Endothelial cell of umbilical vein (primary cell): ENCODE measurements around the gene RPS29. TPM values are rescaled to one million over a fixed set of nuclear protein-coding genes. Genes with fewer than 3 reads are reported as not detected.

Experiments
- BruUV-seq: library from RNA; stranded (reverse); fragments of 400-500 nt; replicated peaks from 2 replicates; lab custom pipeline; 2021; lab: Mats Ljungman, UMichigan
- CTCF ChIA-PET: fragments of 300-600, 350-600 bp; sonication (Branson Sonifier 250); formaldehyde crosslinking; loops from one replicate; lab custom pipeline; 2021; ENCODE audit warnings: antibody characterized with exemption, inconsistent platforms; lab: Charles Lee
- POLR2A ChIA-PET: fragments of 300-600, 350-600 bp; sonication (Branson Sonifier 250); formaldehyde crosslinking; loops from one replicate; lab custom pipeline; 2021; ENCODE audit warnings: antibody characterized with exemption, inconsistent platforms; lab: Charles Lee
- DNase-seq: peaks from one replicate; pipeline ENCODE4 v3.0.0-alpha.2; 2011; ENCODE audit warnings: low read depth, low spot score
- FAIRE-seq: peaks from 2 replicates; lab custom pipeline; 2011; peaks lifted over from hg19 to GRCh38; lab: Jason Lieb, UNC
- H2AFZ ChIP-seq: 2 replicates; pipeline ENCODE4 v1.6.0; 2012; ENCODE audit warnings: low read depth, low read length, control low read depth, inconsistent platforms
- H3K27ac ChIP-seq: 2 replicates; pipeline ENCODE4 v1.5.1; 2011; ENCODE audit warnings: low read depth, mild to moderate bottlenecking, control low read depth, low read length, moderate library complexity; ENCODE audit not compliant: insufficient read depth
- H3K27me3 ChIP-seq, 2 experiments: 2 replicates each; pipeline versions ENCODE4 v1.6.0 to v1.6.1; 2011; ENCODE audit warnings: low read length in 2 of 2, mixed read lengths in 1 of 2; ENCODE audit not compliant: control insufficient read depth in 2 of 2, insufficient read depth in 2 of 2
- H3K36me3 ChIP-seq, 2 experiments: 2 replicates in 1 of 2; 3 replicates in 1 of 2; pipeline ENCODE4 v1.5.1; 2011; ENCODE audit warnings: low read length in 2 of 2, mild to moderate bottlenecking in 1 of 2, moderate library complexity in 1 of 2; ENCODE audit not compliant: control insufficient read depth in 2 of 2, insufficient read depth in 2 of 2; ENCODE audit errors: extremely low read depth in 1 of 2
- H3K4me1 ChIP-seq: 3 replicates; pipeline ENCODE4 v1.5.1; 2011; ENCODE audit warnings: mild to moderate bottlenecking, low read length; ENCODE audit not compliant: control insufficient read depth, insufficient read depth; ENCODE audit errors: extremely low read depth
- H3K4me2 ChIP-seq: 2 replicates; pipeline ENCODE4 v1.6.1; 2011; ENCODE audit warnings: low read length, control low read depth, mixed read lengths; ENCODE audit not compliant: insufficient read depth
- H3K4me3 ChIP-seq, 3 experiments: fragments of 200-600 bp in 1 of 3; sonication (generic), shearing (Covaris generic) in 1 of 3; replicated peaks in 1 of 3; 2 replicates each; pipeline ENCODE4 v1.5.1; 2011 to 2016; ENCODE audit warnings: control low read depth in 3 of 3, low read length in 3 of 3, mild to moderate bottlenecking in 2 of 3, inconsistent platforms in 1 of 3, low read depth in 1 of 3, moderate library complexity in 1 of 3; ENCODE audit not compliant: insufficient read depth in 1 of 3
- H3K79me2 ChIP-seq: 2 replicates; pipeline ENCODE4 v1.6.0; 2012; ENCODE audit warnings: low read length, inconsistent platforms; ENCODE audit not compliant: control insufficient read depth, insufficient read depth
- H3K9ac ChIP-seq: replicated peaks from 2 replicates; pipeline ENCODE3; 2011; ENCODE audit warnings: low read length, control low read depth; ENCODE audit not compliant: insufficient read depth; ENCODE audit errors: extremely low read depth
- H3K9me1 ChIP-seq: replicated peaks from 3 replicates; pipeline ENCODE4 v1.6.0; 2011; ENCODE audit warnings: mild to moderate bottlenecking, low read length; ENCODE audit not compliant: control insufficient read depth, insufficient read depth; ENCODE audit errors: extremely low read depth
- H3K9me3 ChIP-seq: replicated peaks from 2 replicates; pipeline ENCODE4 v1.5.1; 2012; ENCODE audit warnings: low read length, inconsistent platforms; ENCODE audit not compliant: control insufficient read depth, insufficient read depth
- H4K20me1 ChIP-seq: replicated peaks from 2 replicates; pipeline ENCODE3; 2011; ENCODE audit warnings: mild to moderate bottlenecking, low read length; ENCODE audit not compliant: control insufficient read depth, insufficient read depth; ENCODE audit errors: extremely low read depth
- EZH2 ChIP-seq: IDR thresholded peaks from 2 replicates; pipeline ENCODE4 v1.6.1; 2012; ENCODE audit warnings: borderline replicate concordance, low read depth, mild to moderate bottlenecking, moderate library complexity, low read length, inconsistent platforms; ENCODE audit not compliant: severe bottlenecking
- MAX ChIP-seq: IDR thresholded peaks from 2 replicates; pipeline ENCODE4 v1.6.1; 2011; ENCODE audit not compliant: insufficient read depth, insufficient read length
- MYC ChIP-seq: IDR thresholded peaks from one replicate; pipeline ENCODE4 v1.6.1; 2011; ENCODE audit warnings: mild to moderate bottlenecking, low read depth, low read length
- dilution Hi-C: fragments of 300-500 bp; cut with MboI; formaldehyde crosslinking; loops from one replicate; pipeline ENCODE4 v1.15.0; 2019; ENCODE audit warnings: low sequenced_read_pairs; ENCODE audit not compliant: extremely low pct_ligation_motif_present
- intact Hi-C: fragments of 100-400 bp; cut with micrococcal nuclease; formaldehyde crosslinking; loops from one replicate; pipeline ENCODE4 v1.10.0; 2022
- polyA plus RNA-seq, 4 experiments: library from polyadenylated mRNA; depleted of rRNA in 3 of 4; stranded (reverse) in 3 of 4; unstranded in 1 of 4; fragments of >200 nt; gene quantifications; 2 replicates each; pipeline versions ENCODE4 v1.2.1 to v1.2.3, GENCODE V29; 2011 to 2012; ENCODE audit warnings: missing spikeins in 1 of 4
- total RNA-seq: library from RNA; stranded (reverse); gene quantifications from 2 replicates; pipeline ENCODE4 v1.2.3, GENCODE V29; 2021

The RPS29 gene
- total and polyA plus RNA-seq, 2 donors (not counting 3 experiments of a cell fraction or from before 2014, with no cell fraction given), result 1,408 to 14,040 TPM

- FAIRE-seq, result no peak
Observed at GRCh38 chr14:49621114-49621881, 35.1 kb upstream of the RPS29 start.

More at GRCh38 chr14:49621114-49621881, 35.1 kb upstream of the RPS29 start:
- intact Hi-C loops, result loop anchor here (10.0 kb wide), 1 partner anchor 614 kb away; the partner anchor contains the start of gene SOS2
- H3K27ac ChIP-seq, result peak overlapping the region; percentile 69
- peaks cover 40% of the 10 kb centered on the region for H3K4me1 ChIP-seq
- no TSS peak for BruUV-seq
- ChIA-PET POLR2A (interaction anchor here (0.6 to 2.5 kb wide), 6 partner anchors 9 to 148 kb away, joined by 4 to 15 read pairs (median 10); partner anchors contain the start of genes LRR1 and RPS29), CTCF (interaction anchor here (0.6 to 6.4 kb wide), 8 partner anchors 9 to 160 kb away, joined by 3 to 80 read pairs (median 10); partner anchors contain the start of genes DNAAF2, KLHDC2, LRR1 and RPS29)
- H3K4me2 ChIP-seq, result peak overlapping the region; percentile 86
- H4K20me1 ChIP-seq, result no peaks in the 10 kb centered on the region
- H3K9me3 ChIP-seq, result no peaks in the 10 kb centered on the region
- H3K9ac ChIP-seq, result peak overlapping the region; percentile 90
- TF ChIP-seq EZH2 (no peak), MYC (no peak), MAX (peak; percentile 22)
- H3K4me3 ChIP-seq, result peak overlapping the region; percentile 59 to 95 (median 83)
- dilution Hi-C loops, result no loop called here
- peaks cover 0 to 3% of the 10 kb centered on the region in 2 experiments for H3K36me3 ChIP-seq
- no peaks in the 10 kb centered on the region for H3K9me1 ChIP-seq
- peak; percentile 6 for DNase-seq
- H3K79me2 ChIP-seq, result peaks cover 80% of the 10 kb centered on the region
- peak overlapping the region; percentile 81 for H2AFZ ChIP-seq
- H3K27me3 ChIP-seq, result no peaks in the 10 kb centered on the region
